ENCODE measurements around the gene FGF18. TPM values are rescaled to one million over a fixed set of nuclear protein-coding genes. Genes with fewer than 3 reads are reported as not detected.

The FGF18 gene
- total RNA-seq, 1 experiment from 2014 or later: 0.94 TPM

- Histone ChIP-seq H4K8ac (replicated peaks; ENCODE audit: insufficient read length, low read depth, low read length) (no peak overlapping the region), H3K27ac (ENCODE audit: insufficient read length, low read depth, low read length) (no peak overlapping the region), H3K4me2 (ENCODE audit: insufficient read depth, insufficient read length, low read length) (no peak overlapping the region), H4K20me1 (ENCODE audit: control insufficient read depth, insufficient read depth, insufficient read length) (no peaks in the 10 kb centered on the region), H3K14ac (ENCODE audit: insufficient read depth, low read length) (peak overlapping the region; percentile 26; the same call in 1 of the 2 replicates), H3K27me3 (ENCODE audit: insufficient read depth, low read length) (no peaks in the 10 kb centered on the region), H3K4me1 (ENCODE audit: insufficient read depth, low read length) (peaks cover 10% of the 10 kb centered on the region; the same call in 1 of the 2 replicates), H4K5ac (ENCODE audit: insufficient read length, low read depth, low read length) (no peak overlapping the region), H3K23me2 (ENCODE audit: insufficient read length, low read depth, low read length, poor library complexity, severe bottlenecking) (no peaks in the 10 kb centered on the region), H2BK5ac (ENCODE audit: insufficient read length, low read length) (no peak overlapping the region), H3K18ac (ENCODE audit: insufficient read length, low read depth, low read length) (no peak overlapping the region), H3K56ac (ENCODE audit: insufficient read length, low read depth, low read length) (no peak overlapping the region), H3T11ph (ENCODE audit: low read length) (no peak overlapping the region), H3K4ac (ENCODE audit: low read depth, low read length) (no peak overlapping the region), H2BK12ac (ENCODE audit: insufficient read length, low read depth, low read length) (no peak overlapping the region), H4K91ac (ENCODE audit: insufficient read length, low read depth, low read length) (no peak overlapping the region), H2AK5ac (ENCODE audit: insufficient read length, low read length) (no peak overlapping the region), H3K79me2 (ENCODE audit: insufficient read depth, low read length) (no peaks in the 10 kb centered on the region), H2BK20ac (ENCODE audit: low read depth, low read length, poor library complexity, severe bottlenecking) (no peak overlapping the region), H3K23ac (ENCODE audit: insufficient read length, low read depth, low read length) (no peak overlapping the region), H2BK120ac (ENCODE audit: low read depth, low read length, poor library complexity, severe bottlenecking) (no peak overlapping the region), H2BK15ac (ENCODE audit: low read depth, low read length) (no peak overlapping the region), H3K9ac (ENCODE audit: extremely low read depth, insufficient read length, low read length) (no peak overlapping the region), H3K9me3 (ENCODE audit: control insufficient read depth, low read depth, low read length) (no peaks in the 10 kb centered on the region), H2AFZ (ENCODE audit: low read length) (no peak overlapping the region), H3K79me1 (ENCODE audit: insufficient read depth, low read depth, low read length, poor library complexity, severe bottlenecking) (no peaks in the 10 kb centered on the region)
- no peak overlapping the region; a peak in 1 of 7 replicates for H3K27ac Mint-ChIP-seq
- no peak for DNase-seq
- H3K4me3 Mint-ChIP-seq: no peak overlapping the region
- H3K4me1 Mint-ChIP-seq: peaks cover 29 to 43% of the 10 kb centered on the region in 2 experiments
- peaks cover 0 to 3% (median 0%) of the 10 kb centered on the region in 3 experiments; a peak in 2 of 7 replicates for H3K36me3 Mint-ChIP-seq (ENCODE audit: insufficient read depth in 1 of 3, low read depth in 3 of 3)
- no peaks in the 10 kb centered on the region for H3K9me3 Mint-ChIP-seq
- TF ChIP-seq CTCF (conservative IDR thresholded peaks at IDR 0.05): no peak
- H3K27me3 Mint-ChIP-seq (ENCODE audit: low read depth): no peaks in the 10 kb centered on the region; the same call in 1 of the 2 replicates
- WGBS (ENCODE audit: extremely low coverage, insufficient read length, low lambda C conversion rate): no CpG with 5 or more reads among the region's 4 CpGs
These were observed 15.4 kb downstream of the FGF18 start for GRCh38 chr5:171434874-171435273.
